Endothelial cell (in vitro differentiated cells): Measurements from ENCODE around the gene SHFL. TPM values are rescaled to one million over a fixed set of nuclear protein-coding genes. Genes with fewer than 3 reads are reported as not detected.

Experiments
- DNase-seq: peaks from one replicate; pipeline ENCODE4 v3.0.0; 2021; ENCODE audit warnings: low spot score
- H3K27ac Mint-ChIP-seq: one replicate; pipeline ENCODE4 v1.8.0; 2021; ENCODE audit warnings: mixed read lengths, inconsistent platforms; ENCODE audit not compliant: unreplicated experiment
- H3K27me3 Mint-ChIP-seq: one replicate; pipeline ENCODE4 v1.8.0; 2021; ENCODE audit warnings: mild to moderate bottlenecking, moderate library complexity, mixed read lengths, inconsistent platforms; ENCODE audit not compliant: unreplicated experiment
- H3K36me3 Mint-ChIP-seq: one replicate; pipeline ENCODE4 v1.8.0; 2021; ENCODE audit warnings: mild to moderate bottlenecking, low read depth, mixed read lengths, inconsistent platforms; ENCODE audit not compliant: unreplicated experiment
- H3K4me1 Mint-ChIP-seq: one replicate; pipeline ENCODE4 v1.8.0; 2021; ENCODE audit warnings: mild to moderate bottlenecking, mixed read lengths, inconsistent platforms; ENCODE audit not compliant: unreplicated experiment
- H3K4me3 Mint-ChIP-seq: one replicate; pipeline ENCODE4 v1.8.0; 2021; ENCODE audit warnings: mild to moderate bottlenecking, mixed read lengths, inconsistent platforms; ENCODE audit not compliant: unreplicated experiment
- H3K9me3 Mint-ChIP-seq: one replicate; pipeline ENCODE4 v1.8.0; 2021; ENCODE audit warnings: mixed read lengths, inconsistent platforms; ENCODE audit not compliant: unreplicated experiment
- CTCF ChIP-seq: fragments of 200-600 bp; sonication (generic); IDR thresholded peaks from one replicate; pipeline ENCODE4 v1.5.0; 2021; ENCODE audit warnings: antibody characterized with exemption; ENCODE audit not compliant: unreplicated experiment
- total RNA-seq: library from RNA; stranded (reverse); fragmentation: NEBNext Ultra II Directional; extraction: Animal tissue kit (Norgen Biotek cat#: 25700); gene quantifications from one replicate; pipeline ENCODE4 v1.2.1, GENCODE V29; 2021; ENCODE audit not compliant: unreplicated experiment

The SHFL gene
- total RNA-seq, 1 donor from 2014 or later: 9.2 TPM

- Mint-ChIP-seq H3K27ac (peak overlapping the region; percentile 31), H3K36me3 (peaks cover 39% of the 10 kb centered on the region), H3K4me3 (no peak overlapping the region), H3K9me3 (no peaks in the 10 kb centered on the region), H3K27me3 (peaks cover 20% of the 10 kb centered on the region), H3K4me1 (peaks cover 5% of the 10 kb centered on the region)
- TF ChIP-seq CTCF: no peak
- no peak for DNase-seq
Observed at GRCh38 chr19:10112037-10112761, 26.1 kb downstream of the SHFL start.

DNA sequence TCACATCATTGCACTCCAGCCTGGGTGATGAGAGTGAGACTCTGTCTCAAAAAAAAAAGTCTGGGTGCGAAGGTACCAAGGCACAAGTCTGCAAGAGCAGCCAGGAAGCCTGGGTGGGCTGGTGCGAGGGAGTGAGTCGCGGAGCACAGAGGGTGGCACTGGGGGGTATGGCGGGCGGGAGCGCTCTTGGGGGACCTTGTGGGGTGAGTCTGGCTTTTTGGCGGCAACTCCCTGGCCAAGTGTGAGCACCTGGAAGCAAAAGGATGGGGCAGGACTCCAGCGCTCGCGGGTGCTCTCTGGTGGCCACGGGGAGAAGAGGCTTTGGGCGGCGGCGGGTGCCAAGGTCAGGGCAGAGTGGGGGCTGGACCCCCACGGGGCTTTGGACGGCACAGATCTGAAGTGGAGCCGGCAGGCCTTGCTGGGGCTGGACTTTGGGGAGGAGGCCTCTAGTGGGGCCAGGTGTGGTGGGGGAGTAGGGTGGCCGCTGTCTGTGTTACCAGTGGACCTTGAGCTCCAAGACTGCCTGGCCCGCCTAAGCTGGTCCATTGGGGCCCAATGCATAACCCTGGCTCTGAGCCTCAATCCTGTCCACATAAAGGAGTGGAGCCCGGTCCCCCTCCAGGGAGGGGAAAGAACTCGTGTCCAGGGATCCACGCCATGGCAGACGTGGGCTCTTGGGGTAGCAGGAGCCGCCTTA lies 26.9 kb downstream of the SHFL start:
- Mint-ChIP-seq H3K4me3 (peak overlapping the region; percentile 59), H3K9me3 (no peaks in the 10 kb centered on the region), H3K27me3 (peaks cover 20% of the 10 kb centered on the region), H3K36me3 (peaks cover 40% of the 10 kb centered on the region), H3K4me1 (peaks cover 3% of the 10 kb centered on the region), H3K27ac (no peak overlapping the region)
- DNase-seq: peak; percentile 65
- TF ChIP-seq CTCF: peak; percentile 23

DNA sequence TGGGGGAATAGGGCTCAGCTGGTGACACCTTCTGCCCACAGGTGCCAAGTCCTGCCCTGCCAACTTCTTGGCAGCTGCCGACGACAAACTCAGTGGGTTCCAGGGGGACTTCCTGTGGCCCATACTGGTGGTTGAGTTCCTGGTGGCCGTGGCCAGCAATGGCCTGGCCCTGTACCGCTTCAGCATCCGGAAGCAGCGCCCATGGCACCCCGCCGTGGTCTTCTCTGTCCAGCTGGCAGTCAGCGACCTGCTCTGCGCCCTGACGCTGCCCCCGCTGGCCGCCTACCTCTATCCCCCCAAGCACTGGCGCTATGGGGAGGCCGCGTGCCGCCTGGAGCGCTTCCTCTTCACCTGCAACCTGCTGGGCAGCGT lies 27.5 kb downstream of the SHFL start:
- TF ChIP-seq CTCF: no peak
- Mint-ChIP-seq H3K4me1 (peaks cover 3% of the 10 kb centered on the region), H3K9me3 (no peaks in the 10 kb centered on the region), H3K27me3 (peaks cover 21% of the 10 kb centered on the region), H3K4me3 (no peak overlapping the region), H3K36me3 (peaks cover 40% of the 10 kb centered on the region), H3K27ac (no peak overlapping the region)
- no peak for DNase-seq

DNA sequence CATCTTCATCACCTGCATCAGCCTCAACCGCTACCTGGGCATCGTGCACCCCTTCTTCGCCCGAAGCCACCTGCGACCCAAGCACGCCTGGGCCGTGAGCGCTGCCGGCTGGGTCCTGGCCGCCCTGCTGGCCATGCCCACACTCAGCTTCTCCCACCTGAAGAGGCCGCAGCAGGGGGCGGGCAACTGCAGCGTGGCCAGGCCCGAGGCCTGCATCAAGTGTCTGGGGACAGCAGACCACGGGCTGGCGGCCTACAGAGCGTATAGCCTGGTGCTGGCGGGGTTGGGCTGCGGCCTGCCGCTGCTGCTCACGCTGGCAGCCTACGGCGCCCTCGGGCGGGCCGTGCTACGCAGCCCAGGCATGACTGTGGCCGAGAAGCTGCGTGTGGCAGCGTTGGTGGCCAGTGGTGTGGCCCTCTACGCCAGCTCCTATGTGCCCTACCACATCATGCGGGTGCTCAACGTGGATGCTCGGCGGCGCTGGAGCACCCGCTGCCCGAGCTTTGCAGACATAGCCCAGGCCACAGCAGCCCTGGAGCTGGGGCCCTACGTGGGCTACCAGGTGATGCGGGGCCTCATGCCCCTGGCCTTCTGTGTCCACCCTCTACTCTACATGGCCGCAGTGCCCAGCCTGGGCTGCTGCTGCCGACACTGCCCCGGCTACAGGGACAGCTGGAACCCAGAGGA lies 28.0 kb downstream of the SHFL start:
- Mint-ChIP-seq H3K9me3 (no peaks in the 10 kb centered on the region), H3K4me3 (no peak overlapping the region), H3K27ac (peak overlapping the region; percentile 70), H3K36me3 (peaks cover 40% of the 10 kb centered on the region), H3K27me3 (peaks cover 25% of the 10 kb centered on the region), H3K4me1 (peaks cover 7% of the 10 kb centered on the region)
- TF ChIP-seq CTCF: no peak
- no peak for DNase-seq
